B cell (primary cell): ENCODE results near the gene RNF167. TPM values are rescaled to one million over a fixed set of nuclear protein-coding genes. Genes with fewer than 3 reads are reported as not detected.

Source experiments
- ATAC-seq: fragments of 200-7000 bp; cut with Tn5 transposase; one replicate; pipeline ENCODE4 v1.10.0; 2021; ENCODE audit warnings: low read depth, mild to moderate bottlenecking, moderate number of reproducible peaks, moderate library complexity
- CTCF ChIA-PET: fragments of 350-600 bp; sonication (Branson Sonifier 250); formaldehyde crosslinking; loops from one replicate; lab custom pipeline; 2021; ENCODE audit warnings: antibody characterized with exemption, inconsistent platforms; lab: Charles Lee
- POLR2A ChIA-PET: fragments of 350-600 bp; sonication (Branson Sonifier 250); formaldehyde crosslinking; loops from one replicate; lab custom pipeline; 2021; ENCODE audit warnings: antibody characterized with exemption; lab: Charles Lee
- DNase-seq: peaks from one replicate; pipeline ENCODE4 v3.0.0; 2013
- H2AFZ ChIP-seq: 2 replicates; pipeline ENCODE4 v1.6.1; 2012; ENCODE audit warnings: mild to moderate bottlenecking, low read depth, low read length; ENCODE audit not compliant: insufficient read depth, poor library complexity, severe bottlenecking
- H3K27ac ChIP-seq, 2 donors: 1 replicate in 1 of 2; 2 replicates in 1 of 2; pipeline ENCODE4 v1.5.1; 2012 to 2013; ENCODE audit warnings: low read length in 2 of 2, mild to moderate bottlenecking in 2 of 2, moderate library complexity in 1 of 2
- H3K27me3 ChIP-seq, 4 experiments: fragments of 200-600 bp in 1 of 4; sonication (generic) in 1 of 4; replicated peaks in 1 of 4; 1 replicate in 2 of 4; 2 replicates in 2 of 4; pipeline versions ENCODE4 v1.6.1 to v1.7.0; 2013 to 2016; ENCODE audit warnings: low read length in 3 of 4, mild to moderate bottlenecking in 2 of 4, mixed read lengths in 1 of 4, moderate library complexity in 1 of 4; ENCODE audit not compliant: insufficient read depth in 4 of 4, control insufficient read depth in 3 of 4; ENCODE audit errors: control extremely low read depth in 1 of 4
- H3K36me3 ChIP-seq, 2 experiments: replicated peaks in 1 of 2; 1 replicate in 1 of 2; 2 replicates in 1 of 2; pipeline versions ENCODE4 v1.6.1 to v1.7.1; 2013; ENCODE audit warnings: low read length in 1 of 2; ENCODE audit not compliant: insufficient read depth in 2 of 2, control insufficient read depth in 1 of 2; ENCODE audit errors: control extremely low read depth in 1 of 2, extremely low read depth in 1 of 2
- H3K4me1 ChIP-seq, 2 donors: fragments of 200-600 bp in 1 of 2; sonication (generic) in 1 of 2; 1 replicate in 1 of 2; 2 replicates in 1 of 2; pipeline versions ENCODE4 v1.5.1 to v1.6.1; 2013 to 2017; ENCODE audit warnings: low read length in 2 of 2; ENCODE audit not compliant: control insufficient read depth in 2 of 2, insufficient read depth in 2 of 2
- H3K4me2 ChIP-seq: replicated peaks from 2 replicates; pipeline ENCODE3; 2012; ENCODE audit warnings: mild to moderate bottlenecking, low read depth, low read length; ENCODE audit not compliant: poor library complexity, severe bottlenecking
- H3K4me3 ChIP-seq, 5 experiments: fragments of 200-600 bp in 1 of 5; sonication (generic) in 1 of 5; 1 replicate in 3 of 5; 2 replicates in 2 of 5; pipeline versions ENCODE4 v1.5.1 to v1.7.0; 2011 to 2016; ENCODE audit warnings: low read length in 4 of 5, mild to moderate bottlenecking in 4 of 5, low read depth in 2 of 5, control low read depth in 1 of 5, moderate library complexity in 1 of 5; ENCODE audit not compliant: insufficient read depth in 1 of 5; ENCODE audit errors: control extremely low read depth in 1 of 5, extremely low read depth in 1 of 5
- H3K79me2 ChIP-seq: fragments of 200-600 bp; sonication (generic); one replicate; pipeline ENCODE4 v1.6.0; 2016; ENCODE audit warnings: low read length; ENCODE audit not compliant: control insufficient read depth, insufficient read depth
- H3K9ac ChIP-seq: fragments of 200-600 bp; sonication (generic); 2 replicates; pipeline ENCODE4 v1.6.1; 2017; ENCODE audit warnings: mild to moderate bottlenecking, low read length, moderate library complexity
- H3K9me3 ChIP-seq, 3 donors: one replicate each; pipeline versions ENCODE4 v1.6.1 to v1.7.1; 2013; ENCODE audit warnings: low read length in 2 of 3; ENCODE audit not compliant: control insufficient read depth in 2 of 3, insufficient read depth in 1 of 3; ENCODE audit errors: control extremely low read depth in 1 of 3
- H4K20me1 ChIP-seq: 2 replicates; pipeline ENCODE4 v1.6.0; 2012; ENCODE audit warnings: mild to moderate bottlenecking, low read length; ENCODE audit not compliant: insufficient read depth, control insufficient read depth, poor library complexity, severe bottlenecking
- H3K27ac Mint-ChIP-seq: one replicate; pipeline ENCODE4 v1.8.0; 2021; ENCODE audit warnings: mixed read lengths
- H3K27me3 Mint-ChIP-seq: one replicate; pipeline ENCODE4 v1.8.0; 2021; ENCODE audit warnings: mixed read lengths
- H3K4me1 Mint-ChIP-seq: one replicate; pipeline ENCODE4 v1.8.0; 2021; ENCODE audit warnings: mixed read lengths
- H3K4me3 Mint-ChIP-seq: one replicate; pipeline ENCODE4 v1.8.0; 2021; ENCODE audit warnings: mixed read lengths
- H3K9me3 Mint-ChIP-seq: one replicate; pipeline ENCODE4 v1.8.0; 2022; ENCODE audit warnings: mixed read lengths; ENCODE audit not compliant: insufficient read depth
- EZH2 ChIP-seq: IDR thresholded peaks from 2 replicates; pipeline ENCODE4 v1.6.1; 2012; ENCODE audit warnings: borderline replicate concordance, low read depth, mild to moderate bottlenecking, moderate library complexity, low read length; ENCODE audit not compliant: insufficient read depth, poor library complexity, severe bottlenecking
- WGBS: methylation state at CpG from one replicate; pipeline ENCODE4 v1.1.5; 2013; ENCODE audit warnings: missing lambda C conversion rate; ENCODE audit not compliant: insufficient coverage; 5-methylcytosine and 5-hydroxymethylcytosine counted together
- intact Hi-C: fragments of 100-400 bp; cut with micrococcal nuclease; formaldehyde crosslinking; loops from one replicate; pipeline ENCODE4 v1.10.0; 2022
- polyA plus RNA-seq: library from polyadenylated mRNA; depleted of rRNA; stranded (reverse); fragments of >200 nt; gene quantifications from 2 replicates; pipeline ENCODE4 v1.2.3, GENCODE V29; 2012
- total RNA-seq, 2 donors: library from RNA; stranded (reverse); fragments of 120-200 nt in 1 of 2; gene quantifications; 1 replicate in 1 of 2; 2 replicates in 1 of 2; pipeline versions ENCODE4 v1.2.3 to v1.2.4, GENCODE V29; 2013 to 2022
- TF ChIP-seq, protein P1 (sequence below): fragments of 200-600 bp; IDR thresholded peaks from one replicate; pipeline ENCODE4 v1.8.0; 2022; ENCODE audit warnings: antibody characterized with exemption, mild to moderate bottlenecking

Gene RNF167
- total and polyA plus RNA-seq, 2 donors (not counting 1 experiment from before 2014, with no cell fraction given): 143 to 186 TPM

DNA sequence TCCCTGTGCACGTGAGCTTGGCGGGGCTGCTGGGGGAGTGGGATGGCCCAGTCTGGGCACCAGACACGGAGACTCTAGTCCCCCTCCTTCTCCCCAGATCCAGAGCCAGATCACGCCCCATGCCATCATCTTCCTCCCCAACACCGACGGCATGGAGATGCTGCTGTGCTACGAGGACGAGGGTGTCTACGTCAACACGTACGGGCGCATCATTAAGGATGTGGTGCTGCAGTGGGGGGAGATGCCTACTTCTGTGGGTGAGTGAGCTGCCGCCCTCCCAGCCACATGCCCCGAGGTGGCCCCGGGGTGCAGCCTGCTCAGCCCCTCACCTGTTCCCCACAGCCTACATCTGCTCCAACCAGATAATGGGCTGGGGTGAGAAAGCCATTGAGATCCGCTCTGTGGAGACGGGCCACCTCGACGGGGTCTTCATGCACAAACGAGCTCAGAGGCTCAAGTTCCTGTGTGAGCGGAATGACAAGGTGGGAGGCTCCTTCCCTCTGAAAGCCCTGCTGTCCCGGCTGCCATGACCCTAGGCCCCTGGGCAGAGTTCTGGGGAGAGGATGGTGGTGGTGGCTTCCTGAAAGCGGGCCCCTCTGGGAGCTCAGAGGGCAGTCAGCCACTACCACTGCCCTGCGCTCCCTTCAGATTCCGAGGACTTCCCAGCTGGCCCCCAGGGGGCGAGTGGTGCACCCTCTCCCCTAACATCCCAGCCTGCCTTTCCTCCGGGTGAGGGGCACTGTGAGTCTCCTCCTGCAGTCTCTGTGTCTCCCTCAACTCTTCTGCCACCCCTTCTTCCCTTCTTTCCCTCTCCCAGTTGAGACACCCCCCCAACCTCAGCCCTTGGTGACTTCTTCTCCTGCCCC, 43.5 kb upstream of the RNF167 start:
- WGBS: 97% methylated on average over 22 of the region's 27 CpGs

More for the DNA sequence above, 43.5 kb upstream of the RNF167 start:
- ChIA-PET CTCF (no interaction called here), POLR2A (interaction anchor here (0.5 kb wide), 1 partner anchor 155 kb away, joined by 10 read pairs; no protein-coding TSS in a partner anchor)
- Mint-ChIP-seq H3K9me3 (no peaks in the 10 kb centered on the region), H3K4me1 (peaks cover 28% of the 10 kb centered on the region), H3K4me3 (no peak overlapping the region), H3K27me3 (no peaks in the 10 kb centered on the region), H3K27ac (no peak overlapping the region)
- H4K20me1 ChIP-seq: peaks cover 8% of the 10 kb centered on the region
- DNase-seq (peak; percentile 34), ATAC-seq (no peak)
- TF ChIP-seq EZH2: no peak
- TF ChIP-seq, protein P1, sequence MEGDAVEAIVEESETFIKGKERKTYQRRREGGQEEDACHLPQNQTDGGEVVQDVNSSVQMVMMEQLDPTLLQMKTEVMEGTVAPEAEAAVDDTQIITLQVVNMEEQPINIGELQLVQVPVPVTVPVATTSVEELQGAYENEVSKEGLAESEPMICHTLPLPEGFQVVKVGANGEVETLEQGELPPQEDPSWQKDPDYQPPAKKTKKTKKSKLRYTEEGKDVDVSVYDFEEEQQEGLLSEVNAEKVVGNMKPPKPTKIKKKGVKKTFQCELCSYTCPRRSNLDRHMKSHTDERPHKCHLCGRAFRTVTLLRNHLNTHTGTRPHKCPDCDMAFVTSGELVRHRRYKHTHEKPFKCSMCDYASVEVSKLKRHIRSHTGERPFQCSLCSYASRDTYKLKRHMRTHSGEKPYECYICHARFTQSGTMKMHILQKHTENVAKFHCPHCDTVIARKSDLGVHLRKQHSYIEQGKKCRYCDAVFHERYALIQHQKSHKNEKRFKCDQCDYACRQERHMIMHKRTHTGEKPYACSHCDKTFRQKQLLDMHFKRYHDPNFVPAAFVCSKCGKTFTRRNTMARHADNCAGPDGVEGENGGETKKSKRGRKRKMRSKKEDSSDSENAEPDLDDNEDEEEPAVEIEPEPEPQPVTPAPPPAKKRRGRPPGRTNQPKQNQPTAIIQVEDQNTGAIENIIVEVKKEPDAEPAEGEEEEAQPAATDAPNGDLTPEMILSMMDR: no peak
- no peaks in the 10 kb centered on the region for H3K79me2 ChIP-seq
- no peak overlapping the region for H3K4me3 ChIP-seq
- H3K9ac ChIP-seq: no peak overlapping the region
- H3K27ac ChIP-seq: no peak overlapping the region
- no peak overlapping the region for H2AFZ ChIP-seq
- no peak overlapping the region for H3K4me2 ChIP-seq
- peaks cover 27 to 30% of the 10 kb centered on the region in 2 donors for H3K4me1 ChIP-seq
- peaks cover 0 to 18% (median 0%) of the 10 kb centered on the region in 3 donors for H3K9me3 ChIP-seq
- H3K27me3 ChIP-seq: peaks cover 0 to 21% (median 10%) of the 10 kb centered on the region in 4 experiments
- peaks cover 0 to 54% of the 10 kb centered on the region in 2 experiments for H3K36me3 ChIP-seq
- intact Hi-C loops: no loop called here
